Mesothelial cell of epicardium (in vitro differentiated cells): ENCODE results near the gene NPAS2. TPM values are rescaled to one million over a fixed set of nuclear protein-coding genes. Genes with fewer than 3 reads are reported as not detected.

Experiments
- DNase-seq, 2 experiments: peaks; one replicate each; pipeline ENCODE4 v3.0.0; 2021; ENCODE audit warnings: low spot score in 2 of 2; ENCODE audit not compliant: unreplicated experiment in 2 of 2
- H3K27ac Mint-ChIP-seq: 2 replicates; pipeline ENCODE4 v1.8.0; 2021; ENCODE audit warnings: mixed read lengths
- H3K27me3 Mint-ChIP-seq: 2 replicates; pipeline ENCODE4 v1.8.0; 2021; ENCODE audit warnings: low read depth, mixed read lengths
- H3K36me3 Mint-ChIP-seq: 2 replicates; pipeline ENCODE4 v1.8.0; 2021; ENCODE audit warnings: mixed read lengths
- H3K4me1 Mint-ChIP-seq: 2 replicates; pipeline ENCODE4 v1.8.0; 2021; ENCODE audit warnings: mixed read lengths
- H3K4me3 Mint-ChIP-seq: 2 replicates; pipeline ENCODE4 v1.8.0; 2021; ENCODE audit warnings: mild to moderate bottlenecking, moderate library complexity, mixed read lengths
- H3K9me3 Mint-ChIP-seq: 2 replicates; pipeline ENCODE4 v1.8.0; 2021; ENCODE audit warnings: mixed read lengths
- CTCF ChIP-seq: fragments of 200-600 bp; sonication (generic); IDR thresholded peaks from one replicate; pipeline ENCODE4 v1.5.0; 2021; ENCODE audit warnings: antibody characterized with exemption; ENCODE audit not compliant: unreplicated experiment
- total RNA-seq: library from RNA; stranded (reverse); gene quantifications from 3 replicates; pipeline ENCODE4 v1.2.1, GENCODE V29; 2021

NPAS2 gene
- total RNA-seq, 1 donor from 2014 or later: 5.4 TPM

DNA sequence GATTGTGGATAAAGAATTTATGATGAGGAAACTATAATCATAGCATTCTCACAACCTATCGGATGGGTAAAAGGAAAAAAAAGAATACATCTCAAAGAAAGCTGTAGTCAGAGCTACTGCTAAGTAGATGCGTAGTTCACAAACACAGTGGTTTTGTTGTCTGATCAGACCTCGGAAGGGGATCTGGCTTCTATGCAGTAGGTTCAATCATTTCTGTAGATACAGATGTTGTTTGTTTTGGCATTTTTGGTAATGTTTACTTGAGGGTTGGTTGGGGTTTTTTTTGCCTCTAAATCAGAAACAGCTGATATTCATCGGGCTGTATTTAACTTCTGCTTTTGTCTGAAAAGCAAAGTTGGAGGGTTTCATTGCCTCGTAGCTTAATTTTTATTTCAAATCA, 42.1 kb downstream of the NPAS2 start:
- H3K4me3 Mint-ChIP-seq: no peak overlapping the region
- no peaks in the 10 kb centered on the region for H3K36me3 Mint-ChIP-seq

GRCh38 chr2:100865816-100866460, 46.0 kb downstream of the NPAS2 start:
- peaks cover 10% of the 10 kb centered on the region for H3K27me3 Mint-ChIP-seq
- DNase-seq: no peak
- H3K36me3 Mint-ChIP-seq: peaks cover 2% of the 10 kb centered on the region
- TF ChIP-seq CTCF: no peak
- no peak overlapping the region for H3K4me3 Mint-ChIP-seq
- peaks cover 23% of the 10 kb centered on the region for H3K9me3 Mint-ChIP-seq
- no peak overlapping the region for H3K27ac Mint-ChIP-seq
- no peaks in the 10 kb centered on the region for H3K4me1 Mint-ChIP-seq

More for the DNA sequence above, 42.1 kb downstream of the NPAS2 start:
- Mint-ChIP-seq H3K27ac (no peak overlapping the region), H3K27me3 (peaks cover 13% of the 10 kb centered on the region), H3K9me3 (peaks cover 9% of the 10 kb centered on the region), H3K4me1 (no peaks in the 10 kb centered on the region)
- DNase-seq: no peak
- TF ChIP-seq CTCF: no peak

GRCh38 chr2:100868083-100868482, 48.1 kb downstream of the NPAS2 start:
- TF ChIP-seq CTCF: no peak

GRCh38 chr2:100869120-100869519, 49.2 kb downstream of the NPAS2 start:
- Mint-ChIP-seq H3K4me1 (no peaks in the 10 kb centered on the region), H3K4me3 (no peak overlapping the region), H3K9me3 (peaks cover 23% of the 10 kb centered on the region), H3K27ac (no peak overlapping the region), H3K36me3 (peaks cover 2% of the 10 kb centered on the region), H3K27me3 (peaks cover 8% of the 10 kb centered on the region)
- DNase-seq: no peak
- no peak for TF ChIP-seq CTCF

More at GRCh38 chr2:100868083-100868482, 48.1 kb downstream of the NPAS2 start:
- DNase-seq: no peak
- H3K36me3 Mint-ChIP-seq: peaks cover 2% of the 10 kb centered on the region
- H3K4me1 Mint-ChIP-seq: no peaks in the 10 kb centered on the region
- peaks cover 23% of the 10 kb centered on the region for H3K9me3 Mint-ChIP-seq
- H3K27ac Mint-ChIP-seq: no peak overlapping the region
- H3K4me3 Mint-ChIP-seq: no peak overlapping the region
- peaks cover 11% of the 10 kb centered on the region for H3K27me3 Mint-ChIP-seq

DNA sequence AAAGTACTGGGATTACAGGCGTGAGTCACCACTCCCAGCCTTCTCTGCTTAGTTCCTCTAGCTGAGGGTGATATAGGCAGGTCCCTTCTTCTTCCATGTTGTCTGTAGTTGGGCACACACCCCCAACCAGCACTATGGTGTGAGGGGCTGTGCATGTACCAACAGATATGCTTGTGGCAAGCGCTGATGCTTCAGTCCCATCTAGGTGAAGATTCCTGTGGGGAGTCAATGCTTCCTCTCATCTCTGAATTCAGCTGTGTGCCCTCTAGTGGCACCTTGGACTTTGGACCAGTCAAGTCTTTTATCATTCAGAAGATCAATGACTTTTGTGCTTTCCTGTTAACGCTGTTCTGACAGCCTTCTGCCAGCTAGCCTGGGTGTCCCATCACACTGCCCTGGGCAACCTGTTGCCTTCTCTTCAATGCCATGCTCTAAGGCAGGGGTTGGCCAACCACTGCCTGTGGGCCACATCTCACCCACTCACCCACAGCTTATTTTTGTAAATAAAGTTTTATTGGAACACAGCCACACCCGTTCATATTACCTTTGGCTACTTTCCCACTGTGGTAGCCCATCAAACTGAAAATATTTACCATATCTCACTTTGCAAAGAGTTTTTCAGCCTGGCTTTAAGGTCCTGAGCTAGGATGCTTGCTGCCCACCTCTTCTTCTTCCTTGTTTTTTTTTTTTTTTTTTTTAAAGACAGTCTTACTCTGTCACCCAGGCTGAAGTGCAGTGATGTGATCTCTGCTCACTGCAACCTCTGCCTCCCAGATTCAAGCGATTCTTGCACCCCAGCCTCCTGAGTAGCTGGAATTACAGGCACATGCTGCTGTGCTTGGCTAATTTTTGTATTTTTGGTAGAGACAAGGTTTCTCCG, 51.0 kb downstream of the NPAS2 start:
- Mint-ChIP-seq H3K27ac (no peak overlapping the region), H3K36me3 (peaks cover 2% of the 10 kb centered on the region), H3K4me3 (no peak overlapping the region), H3K4me1 (peaks cover 5% of the 10 kb centered on the region), H3K9me3 (peaks cover 23% of the 10 kb centered on the region), H3K27me3 (peaks cover 7% of the 10 kb centered on the region)
- no peak for DNase-seq
- TF ChIP-seq CTCF: no peak
